Naive thymus-derived CD4-positive, alpha-beta T cell (primary cell): Measurements from ENCODE around the gene PTPRG. TPM values are rescaled to one million over a fixed set of nuclear protein-coding genes. Genes with fewer than 3 reads are reported as not detected.
"Not testable (repeated sequence)": the region's sequence is repeated elsewhere in the genome, so short reads cannot be mapped to it uniquely, and the experiment has no call there.

ENCODE experiments used
- ATAC-seq: fragments of 150-1000 bp; cut with Tn5 transposase; 2 replicates; pipeline ENCODE4 v1.10.0; 2021; ENCODE audit warnings: mild to moderate bottlenecking, moderate library complexity
- CTCF ChIA-PET: fragments of 350-600 bp; sonication (Branson Sonifier 250); formaldehyde crosslinking; loops from one replicate; lab custom pipeline; 2021; ENCODE audit warnings: antibody characterized with exemption; lab: Charles Lee
- POLR2A ChIA-PET: fragments of 350-600 bp; sonication (Branson Sonifier 250); formaldehyde crosslinking; loops from one replicate; lab custom pipeline; 2021; ENCODE audit warnings: antibody characterized with exemption, inconsistent platforms; lab: Charles Lee
- DNase-seq, 9 donors: peaks; one replicate each; pipeline versions ENCODE4 v3.0.0 to v3.0.0-alpha.2; 2020 to 2022; ENCODE audit warnings: mixed read lengths in 1 of 9
- H3K27ac ChIP-seq: one replicate; pipeline ENCODE4 v1.7.0; 2013; ENCODE audit warnings: mild to moderate bottlenecking, low read depth, low read length, moderate library complexity
- H3K27me3 ChIP-seq, 2 donors: one replicate each; pipeline ENCODE4 v1.7.0; 2013; ENCODE audit warnings: low read length in 2 of 2, mild to moderate bottlenecking in 2 of 2, moderate library complexity in 2 of 2; ENCODE audit not compliant: control insufficient read depth in 2 of 2, insufficient read depth in 2 of 2
- H3K36me3 ChIP-seq, 3 experiments: 1 replicate in 2 of 3; 2 replicates in 1 of 3; pipeline ENCODE4 v1.7.0; 2013; ENCODE audit warnings: low read length in 3 of 3, mild to moderate bottlenecking in 3 of 3, moderate library complexity in 1 of 3; ENCODE audit not compliant: insufficient read depth in 3 of 3, control insufficient read depth in 2 of 3
- H3K4me1 ChIP-seq, 2 donors: one replicate each; pipeline ENCODE4 v1.7.0; 2013; ENCODE audit warnings: low read length in 2 of 2, mild to moderate bottlenecking in 2 of 2, moderate library complexity in 1 of 2; ENCODE audit not compliant: control insufficient read depth in 2 of 2, insufficient read depth in 2 of 2
- H3K4me3 ChIP-seq: 2 replicates; pipeline ENCODE4 v1.7.0; 2013; ENCODE audit warnings: mild to moderate bottlenecking, low read length
- H3K9me3 ChIP-seq, 3 experiments: 1 replicate in 2 of 3; 2 replicates in 1 of 3; pipeline ENCODE4 v1.7.0; 2013; ENCODE audit warnings: low read length in 3 of 3; ENCODE audit not compliant: control insufficient read depth in 2 of 3
- H3K27ac Mint-ChIP-seq, 9 donors: one replicate each; pipeline ENCODE4 v1.8.0; 2020 to 2022; ENCODE audit warnings: mixed read lengths in 9 of 9, mild to moderate bottlenecking in 8 of 9, moderate library complexity in 5 of 9, inconsistent platforms in 2 of 9
- H3K27me3 Mint-ChIP-seq, 5 donors: one replicate each; pipeline ENCODE4 v1.8.0; 2021 to 2022; ENCODE audit warnings: mixed read lengths in 5 of 5, mild to moderate bottlenecking in 1 of 5
- H3K36me3 Mint-ChIP-seq, 5 donors: one replicate each; pipeline ENCODE4 v1.8.0; 2020 to 2022; ENCODE audit warnings: mixed read lengths in 5 of 5, mild to moderate bottlenecking in 3 of 5, inconsistent platforms in 1 of 5
- H3K4me1 Mint-ChIP-seq, 7 donors: one replicate each; pipeline ENCODE4 v1.8.0; 2020 to 2022; ENCODE audit warnings: mixed read lengths in 7 of 7, mild to moderate bottlenecking in 3 of 7, inconsistent platforms in 1 of 7
- H3K4me3 Mint-ChIP-seq, 10 donors: one replicate each; pipeline ENCODE4 v1.8.0; 2020 to 2022; ENCODE audit warnings: mild to moderate bottlenecking in 10 of 10, mixed read lengths in 10 of 10, moderate library complexity in 6 of 10, inconsistent platforms in 2 of 10
- H3K9me3 Mint-ChIP-seq, 11 donors: one replicate each; pipeline ENCODE4 v1.8.0; 2020 to 2022; ENCODE audit warnings: mixed read lengths in 11 of 11, mild to moderate bottlenecking in 4 of 11, inconsistent platforms in 1 of 11, moderate library complexity in 1 of 11
- intact Hi-C, 2 donors: fragments of 100-400 bp; cut with micrococcal nuclease; formaldehyde crosslinking; loops; one replicate each; pipeline ENCODE4 v1.15.1; 2023
- polyA plus RNA-seq, 2 donors: library from polyadenylated mRNA; unstranded; fragments of 300-500 nt; fragmentation: Illumina TruSeq; gene quantifications; one replicate each; pipeline ENCODE4 v1.2.3, GENCODE V29; 2021
- total RNA-seq, 6 experiments: library from RNA in 5 of 6; stranded (reverse) in 5 of 6; gene quantifications; 1 replicate in 5 of 6; 2 replicates in 1 of 6; pipeline ENCODE4 v1.2.3 and lab custom pipeline; 2021 to 2026

Gene PTPRG
- total and polyA plus RNA-seq, 7 experiments from 2014 or later, result 0.17 to 1.7 TPM; not detected in 5

GRCh38 chr3:61812517-61812916, 251.1 kb downstream of the PTPRG start:
- Mint-ChIP-seq H3K27ac (no peak overlapping the region), H3K36me3 (no peaks in the 10 kb centered on the region), H3K4me3 (no peak overlapping the region), H3K9me3 (peaks cover 0 to 9% (median 0%) of the 10 kb centered on the region in 11 donors), H3K4me1 (no peaks in the 10 kb centered on the region), H3K27me3 (peaks cover 0 to 6% (median 0%) of the 10 kb centered on the region in 5 donors)
- no peak for DNase-seq
- H3K27ac ChIP-seq, result no peak overlapping the region
- no peaks in the 10 kb centered on the region for H3K27me3 ChIP-seq
- no peak for ATAC-seq
- ChIA-PET CTCF (no interaction called here), POLR2A (no interaction called here)
- H3K4me3 ChIP-seq, result no peak overlapping the region
- intact Hi-C loops, result no loop called here
- H3K9me3 ChIP-seq, result no peaks in the 10 kb centered on the region
- H3K4me1 ChIP-seq, result no peaks in the 10 kb centered on the region
- H3K36me3 ChIP-seq, result no peaks in the 10 kb centered on the region

GRCh38 chr3:61813636-61814035, 252.3 kb downstream of the PTPRG start:
- POLR2A ChIA-PET, result no interaction called here
- H3K9me3 Mint-ChIP-seq, result peaks cover 0 to 9% (median 0%) of the 10 kb centered on the region in 11 donors
- CTCF ChIA-PET, result no interaction called here
- H3K27me3 Mint-ChIP-seq, result peaks cover 0 to 6% (median 0%) of the 10 kb centered on the region in 5 donors
- no peak for DNase-seq
- H3K4me1 Mint-ChIP-seq, result no peaks in the 10 kb centered on the region
- Histone ChIP-seq H3K36me3 (no peaks in the 10 kb centered on the region), H3K27ac (no peak overlapping the region), H3K4me1 (no peaks in the 10 kb centered on the region), H3K4me3 (no peak overlapping the region), H3K27me3 (no peaks in the 10 kb centered on the region), H3K9me3 (no peaks in the 10 kb centered on the region)
- H3K36me3 Mint-ChIP-seq, result no peaks in the 10 kb centered on the region
- no peak overlapping the region for H3K27ac Mint-ChIP-seq
- no peak for ATAC-seq
- H3K4me3 Mint-ChIP-seq, result no peak overlapping the region
- intact Hi-C loops, result no loop called here

- no peaks in the 10 kb centered on the region for H3K4me1 ChIP-seq
- no peak for ATAC-seq
- no peaks in the 10 kb centered on the region for H3K36me3 ChIP-seq
- DNase-seq, result no peak
- intact Hi-C loops, result no loop called here
- POLR2A ChIA-PET, result no interaction called here
- H3K36me3 Mint-ChIP-seq, result no peaks in the 10 kb centered on the region
- H3K27ac Mint-ChIP-seq, result no peak overlapping the region
- H3K9me3 Mint-ChIP-seq, result peaks cover 0 to 9% (median 0%) of the 10 kb centered on the region in 11 donors
- no peaks in the 10 kb centered on the region for H3K4me1 Mint-ChIP-seq
- CTCF ChIA-PET, result no interaction called here
- no peak overlapping the region for H3K27ac ChIP-seq
- H3K9me3 ChIP-seq, result no peaks in the 10 kb centered on the region
- no peak overlapping the region for H3K4me3 ChIP-seq
- H3K27me3 Mint-ChIP-seq, result peaks cover 0 to 6% (median 0%) of the 10 kb centered on the region in 5 donors
- H3K27me3 ChIP-seq, result no peaks in the 10 kb centered on the region
- no peak overlapping the region for H3K4me3 Mint-ChIP-seq
Measured at GRCh38 chr3:61814674-61815073, 253.3 kb downstream of the PTPRG start.

- H3K4me1 ChIP-seq, H3K27ac Mint-ChIP-seq, H3K4me3 Mint-ChIP-seq, H3K27me3 ChIP-seq, POLR2A ChIA-PET, DNase-seq, ATAC-seq, H3K4me1 Mint-ChIP-seq, H3K9me3 ChIP-seq, intact Hi-C loops, H3K27me3 Mint-ChIP-seq, CTCF ChIA-PET, H3K27ac ChIP-seq, H3K36me3 ChIP-seq, H3K4me3 ChIP-seq, H3K36me3 Mint-ChIP-seq, H3K9me3 Mint-ChIP-seq: not testable (repeated sequence)
Measured at GRCh38 chr3:61816304-61816703, 254.9 kb downstream of the PTPRG start.

- ATAC-seq (no peak), DNase-seq (no peak)
- Mint-ChIP-seq H3K4me1 (no peaks in the 10 kb centered on the region), H3K9me3 (peaks cover 0 to 5% (median 0%) of the 10 kb centered on the region in 11 donors), H3K36me3 (no peaks in the 10 kb centered on the region), H3K27me3 (peaks cover 0 to 3% (median 0%) of the 10 kb centered on the region in 5 donors), H3K4me3 (no peak overlapping the region), H3K27ac (no peak overlapping the region)
- Histone ChIP-seq H3K36me3 (no peaks in the 10 kb centered on the region), H3K27me3 (no peaks in the 10 kb centered on the region), H3K9me3 (no peaks in the 10 kb centered on the region), H3K27ac (no peak overlapping the region), H3K4me1 (no peaks in the 10 kb centered on the region), H3K4me3 (no peak overlapping the region)
- POLR2A ChIA-PET, result no interaction called here
- CTCF ChIA-PET, result no interaction called here
- intact Hi-C loops, result no loop called here
Measured at GRCh38 chr3:61819861-61820260, 258.5 kb downstream of the PTPRG start.

GRCh38 chr3:61820306-61820992, 259.1 kb downstream of the PTPRG start:
- Mint-ChIP-seq H3K27ac (no peak overlapping the region), H3K4me3 (no peak overlapping the region), H3K27me3 (peaks cover 0 to 3% (median 0%) of the 10 kb centered on the region in 5 donors), H3K36me3 (no peaks in the 10 kb centered on the region), H3K9me3 (peaks cover 0 to 5% (median 0%) of the 10 kb centered on the region in 11 donors), H3K4me1 (no peaks in the 10 kb centered on the region)
- H3K36me3 ChIP-seq, result no peaks in the 10 kb centered on the region
- no peaks in the 10 kb centered on the region for H3K9me3 ChIP-seq
- no peak overlapping the region for H3K27ac ChIP-seq
- no peaks in the 10 kb centered on the region for H3K27me3 ChIP-seq
- H3K4me1 ChIP-seq, result no peaks in the 10 kb centered on the region
- ATAC-seq (no peak), DNase-seq (no peak)
- CTCF ChIA-PET, result no interaction called here
- POLR2A ChIA-PET, result no interaction called here
- intact Hi-C loops, result no loop called here
- no peak overlapping the region for H3K4me3 ChIP-seq

- Mint-ChIP-seq H3K27ac (no peak overlapping the region), H3K27me3 (peaks cover 0 to 7% (median 0%) of the 10 kb centered on the region in 5 donors), H3K36me3 (no peaks in the 10 kb centered on the region), H3K9me3 (peaks cover 0 to 5% (median 0%) of the 10 kb centered on the region in 11 donors), H3K4me3 (no peak overlapping the region), H3K4me1 (no peaks in the 10 kb centered on the region)
- ChIA-PET CTCF (no interaction called here), POLR2A (no interaction called here)
- intact Hi-C loops, result no loop called here
- Histone ChIP-seq H3K9me3 (no peaks in the 10 kb centered on the region), H3K27me3 (no peaks in the 10 kb centered on the region), H3K4me1 (no peaks in the 10 kb centered on the region), H3K36me3 (no peaks in the 10 kb centered on the region), H3K4me3 (no peak overlapping the region), H3K27ac (no peak overlapping the region)
- DNase-seq, result no peak
- ATAC-seq, result no peak
Measured at GRCh38 chr3:61821823-61822251, 260.5 kb downstream of the PTPRG start.
